Cerebellar cortex (tissue), 1 donor: ENCODE data around the gene AGPAT2.

ENCODE experiments used
- DNase-seq: peaks from one replicate; pipeline ENCODE4 v3.0.0-alpha.2; 2015; ENCODE audit warnings: low spot score

AGPAT2 gene

GRCh38 chr9:136686794-136687711, at the start of gene AGPAT2:
Gene AGPAT2 (minus strand): TSS chr9:136687457. CDS start chr9:136687357, 100 bp downstream.
- DNase-seq, result no peak

- no peak for DNase-seq
Measured at GRCh38 chr9:136735812-136736480, 48.7 kb upstream of the AGPAT2 start.

GRCh38 chr9:136734837-136735496, 47.7 kb upstream of the AGPAT2 start:
- no peak for DNase-seq

- no peak for DNase-seq
Measured at GRCh38 chr9:136733611-136734010, 46.4 kb upstream of the AGPAT2 start.

- no peak for DNase-seq
Measured at GRCh38 chr9:136732444-136733178, 45.4 kb upstream of the AGPAT2 start.

- DNase-seq, result no peak
Measured at GRCh38 chr9:136729926-136730325, 42.7 kb upstream of the AGPAT2 start.

- DNase-seq, result peak; percentile 26
Measured at GRCh38 chr9:136729144-136729543, 41.9 kb upstream of the AGPAT2 start.

GRCh38 chr9:136728548-136729123, 41.4 kb upstream of the AGPAT2 start:
- peak; percentile 43 for DNase-seq

GRCh38 chr9:136728080-136728547, 40.9 kb upstream of the AGPAT2 start:
- DNase-seq, result peak; percentile 74

- DNase-seq, result peak; percentile 23
Measured at GRCh38 chr9:136726631-136727191, 39.5 kb upstream of the AGPAT2 start.

GRCh38 chr9:136726118-136726517, 38.9 kb upstream of the AGPAT2 start:
- no peak for DNase-seq

GRCh38 chr9:136725612-136726011, 38.4 kb upstream of the AGPAT2 start:
- no peak for DNase-seq

GRCh38 chr9:136724772-136725171, 37.5 kb upstream of the AGPAT2 start:
- no peak for DNase-seq

GRCh38 chr9:136723989-136724388, 36.7 kb upstream of the AGPAT2 start:
- DNase-seq, result no peak

GRCh38 chr9:136723362-136723976, 36.2 kb upstream of the AGPAT2 start:
- peak; percentile 63 for DNase-seq

GRCh38 chr9:136722969-136723356, 35.7 kb upstream of the AGPAT2 start:
- DNase-seq, result peak; percentile 79

- no peak for DNase-seq
Measured at GRCh38 chr9:136722093-136722968, 35.1 kb upstream of the AGPAT2 start.

- peak; percentile 61 for DNase-seq
Measured at GRCh38 chr9:136721339-136722092, 34.3 kb upstream of the AGPAT2 start.

GRCh38 chr9:136720898-136721338, 33.7 kb upstream of the AGPAT2 start:
- DNase-seq, result no peak
